A549 (cell line): ENCODE data around the gene RABGAP1L.

Experiments used
- CTCF ChIP-seq: fragments of >200 bp; sonication (Bioruptor Twin); formaldehyde crosslinking; IDR thresholded peaks from 3 replicates; pipeline ENCODE4 v1.5.1; 2016
- USF2 ChIP-seq: fragments of 450-650 bp; IDR thresholded peaks from 2 replicates; pipeline ENCODE4 v1.6.1; 2014; ENCODE audit warnings: antibody characterized with exemption
- ZFP36 ChIP-seq: fragments of 450-650 bp; IDR thresholded peaks from 2 replicates; pipeline ENCODE4 v1.6.1; 2014; ENCODE audit warnings: borderline replicate concordance; ENCODE audit not compliant: partially characterized antibody

- TF ChIP-seq USF2 (no peak), ZFP36 (no peak), CTCF (no peak)
Measured at GRCh38 chr1:174880171-174880570, 720.9 kb downstream of the RABGAP1L start.
